ENCODE results near the gene NELFB. TPM values are rescaled to one million over a fixed set of nuclear protein-coding genes. Genes with fewer than 3 reads are reported as not detected.

The NELFB gene
- total RNA-seq, 4 donors from 2014 or later = 26.1 to 41.4 (median 35.2) TPM

DNA sequence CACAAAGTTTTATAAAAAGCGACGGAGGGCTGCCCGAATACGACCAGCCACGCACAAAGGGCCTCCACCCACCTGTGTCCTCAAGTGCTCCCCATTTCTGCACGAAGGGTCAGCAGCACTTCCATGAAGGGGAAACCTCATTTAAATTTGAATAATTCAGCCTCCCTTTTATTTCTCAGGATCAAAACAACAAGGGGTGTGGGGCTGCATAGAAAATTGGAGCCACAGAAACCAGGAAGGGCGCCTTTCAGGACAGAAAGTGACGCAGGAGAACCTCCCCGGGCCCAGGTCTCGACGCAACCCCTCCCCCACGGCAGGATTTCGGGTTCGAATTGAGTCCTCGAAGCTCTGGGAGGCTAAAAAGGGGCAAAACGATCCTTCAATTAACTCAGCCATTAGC, 44.8 kb downstream of the NELFB start:
- Histone ChIP-seq H3K4me1 (peaks cover 55 to 94% (median 60%) of the 10 kb centered on the region in 3 donors), H3K36me3 (peaks cover 0 to 15% (median 0%) of the 10 kb centered on the region in 3 donors), H3K27me3 (peaks cover 0 to 74% (median 2%) of the 10 kb centered on the region in 4 donors), H3K9me3 (peaks cover 0 to under 1% (median 0%) of the 10 kb centered on the region in 3 donors), H3K27ac (peak overlapping the region; percentile 16 to 85 (median 50)), H3K4me3 (peak overlapping the region; percentile 53 to 79 (median 58))
- DNase-seq = no peak
- intact Hi-C loops (cut with DNase I) = loop anchor here (5.0 to 10.0 kb wide), 2 partner anchors 107 to 135 kb away; no protein-coding TSS in a partner anchor
- WGBS, 2 donors = 39 to 44% methylated on average over 16 of the region's 16 CpGs
- TF ChIP-seq POLR2A (IDR thresholded peaks at IDR 0.05) = no peak
- TF ChIP-seq, protein P1, sequence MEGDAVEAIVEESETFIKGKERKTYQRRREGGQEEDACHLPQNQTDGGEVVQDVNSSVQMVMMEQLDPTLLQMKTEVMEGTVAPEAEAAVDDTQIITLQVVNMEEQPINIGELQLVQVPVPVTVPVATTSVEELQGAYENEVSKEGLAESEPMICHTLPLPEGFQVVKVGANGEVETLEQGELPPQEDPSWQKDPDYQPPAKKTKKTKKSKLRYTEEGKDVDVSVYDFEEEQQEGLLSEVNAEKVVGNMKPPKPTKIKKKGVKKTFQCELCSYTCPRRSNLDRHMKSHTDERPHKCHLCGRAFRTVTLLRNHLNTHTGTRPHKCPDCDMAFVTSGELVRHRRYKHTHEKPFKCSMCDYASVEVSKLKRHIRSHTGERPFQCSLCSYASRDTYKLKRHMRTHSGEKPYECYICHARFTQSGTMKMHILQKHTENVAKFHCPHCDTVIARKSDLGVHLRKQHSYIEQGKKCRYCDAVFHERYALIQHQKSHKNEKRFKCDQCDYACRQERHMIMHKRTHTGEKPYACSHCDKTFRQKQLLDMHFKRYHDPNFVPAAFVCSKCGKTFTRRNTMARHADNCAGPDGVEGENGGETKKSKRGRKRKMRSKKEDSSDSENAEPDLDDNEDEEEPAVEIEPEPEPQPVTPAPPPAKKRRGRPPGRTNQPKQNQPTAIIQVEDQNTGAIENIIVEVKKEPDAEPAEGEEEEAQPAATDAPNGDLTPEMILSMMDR (IDR thresholded peaks at IDR 0.05) = no peak

DNA sequence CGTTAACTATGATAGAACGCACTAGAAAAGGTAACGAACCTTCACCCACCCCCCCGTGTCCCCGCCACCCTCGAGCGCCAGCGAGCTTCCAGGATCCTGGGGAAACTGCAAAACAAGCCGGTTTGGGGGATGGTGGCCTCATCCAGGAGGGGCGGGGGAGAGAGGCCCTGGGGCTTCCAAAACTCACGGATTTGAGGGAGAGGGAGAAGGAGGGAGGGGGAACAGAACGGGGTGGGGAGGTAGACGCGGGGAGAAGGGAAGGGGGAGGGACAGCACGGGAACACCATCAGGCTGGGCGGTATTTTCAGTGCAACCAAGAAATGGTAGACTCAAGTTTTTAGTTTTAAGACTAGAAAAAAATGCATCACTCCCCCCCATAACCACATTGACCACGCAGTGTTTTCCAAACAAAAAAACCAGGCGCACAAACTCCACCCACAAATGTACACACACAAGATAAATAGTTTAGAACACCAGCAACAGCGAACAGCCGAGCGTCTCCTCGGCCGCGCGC, 45.5 kb downstream of the NELFB start:
- intact Hi-C loops (cut with DNase I) = no loop called here
- no peak for DNase-seq
- no peak for TF ChIP-seq POLR2A (IDR thresholded peaks at IDR 0.05)
- TF ChIP-seq, protein P1 (IDR thresholded peaks at IDR 0.05) = no peak
- Histone ChIP-seq H3K9me3 (no peaks in the 10 kb centered on the region), H3K36me3 (peaks cover 0 to 15% (median 0%) of the 10 kb centered on the region in 3 donors), H3K27ac (peak overlapping the region; percentile 68 to 91 (median 83)), H3K27me3 (peaks cover 0 to 73% (median 2%) of the 10 kb centered on the region in 4 donors), H3K4me3 (peak overlapping the region; percentile 53 to 79 (median 58)), H3K4me1 (peaks cover 60 to 94% (median 62%) of the 10 kb centered on the region in 3 donors)
- 2 to 4% methylated on average over 12 to 18 of the region's 25 CpGs for WGBS, 2 donors

DNA sequence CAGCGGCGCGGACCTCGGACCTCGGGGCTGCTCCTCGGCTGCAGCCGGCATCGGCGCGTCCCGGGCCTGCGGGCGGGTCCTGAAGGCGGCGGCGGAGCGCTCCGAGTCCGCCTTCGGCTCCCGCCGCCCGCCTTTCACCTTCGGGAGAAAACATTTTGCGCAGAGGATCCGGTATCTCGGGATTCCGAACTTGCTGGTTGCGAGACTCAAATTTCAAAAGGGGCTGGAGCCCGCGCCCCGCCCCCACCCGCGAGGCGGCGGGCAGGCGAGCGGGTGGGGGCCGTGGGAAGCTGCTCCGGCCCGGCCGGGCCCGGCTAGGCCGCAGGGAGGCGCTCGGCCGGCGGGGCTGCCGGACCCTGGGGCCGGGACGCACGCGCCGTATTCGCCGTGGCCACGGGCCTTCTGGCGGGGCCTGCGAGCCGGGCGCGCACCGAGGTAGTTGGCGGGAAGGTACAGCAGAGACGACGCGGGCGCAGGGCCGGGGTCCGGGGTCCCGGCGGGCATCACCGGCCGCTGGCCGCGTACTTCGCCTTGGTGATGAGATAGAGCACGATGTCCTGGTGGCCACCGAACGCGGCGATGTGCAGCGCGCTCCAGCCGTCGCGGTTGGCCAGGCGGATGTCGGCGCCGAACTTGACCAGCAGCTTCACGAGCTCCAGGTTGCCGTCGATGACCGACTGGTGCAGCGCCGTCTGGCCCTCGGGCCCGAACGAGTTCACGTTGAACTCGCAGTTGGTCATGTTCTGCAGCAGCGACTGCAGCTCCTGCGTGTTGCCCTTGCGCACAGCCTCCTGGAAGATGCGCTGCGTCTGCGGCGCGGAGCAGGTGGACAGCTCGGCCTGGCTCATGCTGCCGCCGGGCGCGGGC, 46.2 kb downstream of the NELFB start:
- H3K27me3 ChIP-seq = peaks cover 0 to 73% (median 2%) of the 10 kb centered on the region in 4 donors
- peaks cover 0 to 15% (median 0%) of the 10 kb centered on the region in 3 donors for H3K36me3 ChIP-seq
- peak overlapping the region; percentile 68 to 91 (median 83) for H3K27ac ChIP-seq
- H3K4me3 ChIP-seq = peak overlapping the region; percentile 53 to 79 (median 58)
- peaks cover 62 to 94% (median 63%) of the 10 kb centered on the region in 3 donors for H3K4me1 ChIP-seq
- no peaks in the 10 kb centered on the region for H3K9me3 ChIP-seq
- TF ChIP-seq, protein P1 (IDR thresholded peaks at IDR 0.05) = peak in 3 of 6 experiments; percentile 18 to 33 (median 25)
- no peak for TF ChIP-seq POLR2A (IDR thresholded peaks at IDR 0.05)
- intact Hi-C loops (cut with DNase I) = no loop called here
- WGBS, 2 donors = 0 to 5% methylated on average over 11 to 13 of the region's 115 CpGs
- DNase-seq = no peak

DNA sequence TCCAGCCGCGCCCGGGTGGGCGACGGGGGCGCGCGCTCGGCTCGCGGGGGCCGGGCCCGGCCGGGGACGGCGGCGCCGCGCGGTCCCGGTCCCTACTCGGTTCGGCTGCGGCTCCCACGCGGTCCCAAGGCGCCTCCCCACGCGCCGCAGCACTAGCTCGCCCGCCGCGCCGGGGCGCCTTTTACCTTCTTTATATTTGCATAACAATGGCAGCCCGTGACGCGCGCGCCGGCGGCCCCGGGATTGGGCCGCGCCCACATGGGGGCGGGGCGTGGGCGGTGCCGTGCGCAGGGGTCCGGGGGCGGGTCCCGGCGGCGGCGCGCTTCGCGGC, 47.0 kb downstream of the NELFB start, which contains the start of gene NRARP:
NRARP (minus strand) TSS at position 154 of the 331 bp plus-strand sequence. CDS start 343 bp downstream, outside the sequence.
- peaks cover 65 to 94% (median 68%) of the 10 kb centered on the region in 3 donors for H3K4me1 ChIP-seq
- no peaks in the 10 kb centered on the region for H3K9me3 ChIP-seq
- intact Hi-C loops (cut with DNase I) = no loop called here
- peak within 1 kb of the TSS; percentile 53 to 79 (median 58) for H3K4me3 ChIP-seq
- H3K27me3 ChIP-seq = peaks cover 0 to 73% (median 2%) of the 10 kb centered on the region in 4 donors
- DNase-seq = peak; percentile 64
- H3K36me3 ChIP-seq = peaks cover 0 to 15% (median 0%) of the 10 kb centered on the region in 3 donors
- WGBS, 2 donors = no CpG with 5 or more reads among the region's 60 CpGs
- TF ChIP-seq POLR2A (IDR thresholded peaks at IDR 0.05) = peak in 3 of 4 donors; percentile 75 to 96 (median 79)
- TF ChIP-seq, protein P1 (IDR thresholded peaks at IDR 0.05) = no peak
- peak within 1 kb of the TSS; percentile 84 to 94 (median 90) for H3K27ac ChIP-seq
